ENCODE results near the gene PAPOLA. TPM values are rescaled to one million over a fixed set of nuclear protein-coding genes. Genes with fewer than 3 reads are reported as not detected.

Gene PAPOLA
- total RNA-seq, 1 experiment from 2014 or later: 63.2 TPM

DNA sequence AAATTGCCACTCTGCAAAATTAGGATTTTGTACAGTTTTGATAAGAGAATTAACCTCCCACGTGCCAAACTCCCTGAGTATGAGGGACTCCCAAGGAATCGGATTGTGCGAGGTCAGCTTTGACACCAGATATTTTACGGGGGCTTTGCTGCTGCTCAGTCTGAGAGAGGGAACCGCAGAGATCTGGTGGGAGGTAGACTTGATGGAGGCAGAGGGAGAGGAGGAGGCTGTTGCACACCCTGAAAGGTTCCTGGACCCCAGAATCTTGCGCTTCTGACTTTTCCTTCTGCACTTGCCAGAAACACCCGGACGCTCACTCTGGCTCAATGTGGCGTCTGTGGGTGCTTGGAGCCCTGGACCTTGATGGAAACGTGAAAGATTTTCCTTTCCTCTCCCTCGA, 83.9 kb downstream of the PAPOLA start:
- no peak for DNase-seq (ENCODE audit: low spot score)

DNA sequence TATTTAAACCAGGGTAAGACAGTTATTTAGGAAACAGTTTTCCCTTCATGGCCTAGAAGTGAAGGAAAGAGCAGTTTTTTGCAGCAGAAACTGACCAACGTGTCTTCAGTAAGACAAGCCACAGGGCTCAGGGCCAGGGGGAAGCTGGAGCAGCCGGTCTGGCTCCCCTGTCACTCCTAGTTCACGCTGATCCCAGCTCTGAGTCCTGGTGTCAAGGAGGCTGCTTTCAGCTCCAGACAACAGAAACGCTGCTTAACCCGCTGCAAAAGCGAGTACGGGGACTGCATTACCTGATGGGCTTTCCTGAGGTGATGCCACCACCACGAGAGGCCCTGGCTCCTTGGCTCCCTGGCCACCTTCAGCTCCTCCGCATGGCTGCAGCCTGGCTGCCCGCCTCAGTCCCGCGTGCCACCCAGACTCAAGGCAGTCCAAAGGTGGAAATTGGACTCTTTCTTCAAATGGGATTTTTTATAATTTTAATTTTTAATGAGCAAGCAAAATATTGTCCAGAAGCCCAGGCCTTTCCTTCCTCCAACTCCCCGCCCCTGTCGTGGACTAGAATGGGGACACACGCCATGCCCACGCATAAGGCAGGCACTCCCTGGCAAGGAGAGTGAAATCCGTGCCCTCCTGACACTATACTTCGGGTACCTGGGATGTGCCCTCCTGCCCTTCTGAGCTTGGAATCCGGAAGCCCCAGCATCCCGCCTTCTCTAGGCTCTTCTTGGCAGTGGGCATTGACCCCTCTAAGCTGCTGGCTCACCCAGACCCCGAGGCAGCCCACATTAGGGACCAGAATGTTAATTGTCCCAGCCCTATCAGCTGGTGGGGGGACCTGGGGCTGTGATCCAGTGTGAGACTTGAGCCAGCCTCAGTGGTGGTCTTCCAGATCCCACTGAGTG, 85.0 kb downstream of the PAPOLA start:
- no peak for DNase-seq (ENCODE audit: low spot score)

DNA sequence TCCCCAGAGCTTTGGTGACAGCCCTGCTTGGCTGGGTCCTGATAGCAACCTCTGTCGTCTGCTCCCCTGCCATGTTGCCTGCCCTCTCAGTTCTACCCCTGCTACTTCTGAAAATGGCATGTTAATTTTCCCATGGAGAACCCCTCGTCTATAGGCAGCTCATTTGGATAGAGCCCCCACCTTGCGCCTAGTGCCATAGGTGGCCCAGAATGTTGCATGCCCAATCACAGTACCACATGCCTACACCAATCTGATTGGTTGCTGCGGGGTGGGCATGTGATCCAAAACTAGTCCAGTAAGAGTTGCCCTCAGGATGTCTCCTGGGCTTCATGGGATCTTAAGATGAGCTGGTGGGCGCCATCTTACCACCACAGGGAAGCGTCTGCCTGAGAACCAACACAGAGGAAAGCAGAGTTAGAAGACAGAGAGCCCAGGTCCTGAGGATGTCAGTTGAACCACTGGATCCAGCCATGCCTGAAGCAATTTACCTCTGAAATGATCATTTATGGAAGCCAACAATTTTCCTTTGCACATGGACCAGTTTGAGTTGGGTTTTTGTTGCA, 85.7 kb downstream of the PAPOLA start:
- no peak for DNase-seq (ENCODE audit: low spot score)

DNA sequence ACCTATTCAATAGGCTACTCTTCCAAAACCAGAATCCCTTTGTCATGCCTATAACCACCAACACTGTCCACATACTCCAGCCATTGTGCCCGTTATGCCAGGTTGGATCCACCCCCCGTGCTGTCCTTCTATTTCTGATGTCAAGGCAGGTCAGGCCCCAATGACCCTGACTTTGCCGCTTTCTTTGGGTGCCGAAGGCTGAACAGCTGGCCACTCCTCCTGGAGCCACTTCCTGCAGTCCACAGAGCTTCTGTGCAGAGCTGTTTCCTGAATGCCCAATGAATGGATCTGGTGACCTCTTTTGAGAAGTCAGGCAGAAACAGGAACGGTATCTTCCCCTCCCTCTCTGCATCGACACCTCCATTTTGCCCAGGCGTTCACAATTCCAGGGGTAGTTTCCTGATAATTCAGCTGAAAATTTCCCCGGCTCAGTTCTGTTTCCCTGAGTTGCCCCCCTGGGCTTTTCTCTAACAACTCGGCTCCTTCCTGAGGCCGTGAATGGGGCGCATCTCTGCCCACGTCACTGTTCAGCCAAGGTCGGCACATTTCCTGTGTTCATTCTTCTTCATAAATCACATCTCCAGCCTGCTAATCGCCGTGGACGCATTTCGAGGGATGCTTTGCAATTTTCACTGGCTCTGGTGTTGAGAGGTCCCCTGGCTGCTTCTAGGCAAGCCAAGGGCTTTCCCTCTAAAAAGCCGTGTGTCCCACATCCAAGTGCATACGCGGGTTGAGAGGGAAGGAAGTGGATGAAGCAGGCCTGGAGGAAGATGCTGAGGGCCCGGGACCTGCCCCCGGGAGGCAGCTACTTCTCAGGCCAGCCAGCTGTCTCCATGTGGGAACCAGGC, 86.5 kb downstream of the PAPOLA start:
- DNase-seq (ENCODE audit: low spot score): no peak

DNA sequence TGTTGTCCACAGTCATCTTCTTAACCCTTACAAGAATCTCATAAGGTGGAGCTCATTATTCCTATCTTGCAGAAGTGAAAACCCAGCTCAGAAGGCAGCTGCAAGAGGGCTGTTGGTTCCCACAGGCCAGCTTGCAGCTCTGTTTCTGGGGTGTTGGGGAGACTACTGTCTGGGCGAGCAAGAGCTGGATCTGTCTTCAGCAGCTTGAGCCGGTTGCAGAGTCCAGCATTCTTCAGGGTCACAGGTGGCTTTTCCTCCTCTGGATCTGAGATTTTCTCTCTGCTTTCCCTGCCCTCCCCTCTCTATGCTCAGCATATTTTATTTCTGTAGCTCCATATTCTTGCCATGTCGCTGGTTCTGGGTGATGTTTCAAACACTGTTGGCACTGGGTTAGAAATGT, 87.4 kb downstream of the PAPOLA start:
- no peak for DNase-seq (ENCODE audit: low spot score)

DNA sequence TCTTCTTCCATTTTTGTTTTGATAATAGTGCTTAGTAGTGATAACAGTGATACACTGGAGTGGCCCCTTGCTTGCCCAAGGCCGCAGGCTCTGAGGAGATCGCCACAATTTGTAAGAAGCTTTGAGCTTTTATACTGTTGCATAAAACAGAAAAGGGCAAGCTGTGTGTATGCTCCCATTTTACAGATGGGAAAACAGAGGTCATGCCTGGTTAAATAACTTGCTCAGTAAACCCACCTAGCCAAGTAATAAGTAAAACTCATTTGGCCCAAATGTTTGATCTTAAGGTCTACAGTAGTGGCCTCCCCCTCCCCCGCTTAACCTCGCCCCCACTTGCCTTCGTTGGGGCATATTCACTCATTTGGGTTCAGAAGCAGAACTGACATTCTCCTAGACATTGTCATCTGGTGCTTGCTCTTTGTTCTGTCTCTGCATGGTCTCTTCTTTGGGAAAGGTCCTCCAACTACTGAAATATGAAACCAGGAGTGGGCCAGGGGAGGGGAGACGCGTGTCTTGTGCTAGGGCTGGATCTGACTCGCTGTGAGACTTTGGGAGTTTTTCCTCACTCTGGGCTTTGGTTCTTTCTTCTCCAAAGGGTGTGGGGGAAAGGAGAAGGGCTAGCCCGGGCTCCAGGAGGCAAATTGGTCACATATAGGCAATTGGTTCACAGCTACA, 88.1 kb downstream of the PAPOLA start:
- no peak for DNase-seq (ENCODE audit: low spot score)

DNA sequence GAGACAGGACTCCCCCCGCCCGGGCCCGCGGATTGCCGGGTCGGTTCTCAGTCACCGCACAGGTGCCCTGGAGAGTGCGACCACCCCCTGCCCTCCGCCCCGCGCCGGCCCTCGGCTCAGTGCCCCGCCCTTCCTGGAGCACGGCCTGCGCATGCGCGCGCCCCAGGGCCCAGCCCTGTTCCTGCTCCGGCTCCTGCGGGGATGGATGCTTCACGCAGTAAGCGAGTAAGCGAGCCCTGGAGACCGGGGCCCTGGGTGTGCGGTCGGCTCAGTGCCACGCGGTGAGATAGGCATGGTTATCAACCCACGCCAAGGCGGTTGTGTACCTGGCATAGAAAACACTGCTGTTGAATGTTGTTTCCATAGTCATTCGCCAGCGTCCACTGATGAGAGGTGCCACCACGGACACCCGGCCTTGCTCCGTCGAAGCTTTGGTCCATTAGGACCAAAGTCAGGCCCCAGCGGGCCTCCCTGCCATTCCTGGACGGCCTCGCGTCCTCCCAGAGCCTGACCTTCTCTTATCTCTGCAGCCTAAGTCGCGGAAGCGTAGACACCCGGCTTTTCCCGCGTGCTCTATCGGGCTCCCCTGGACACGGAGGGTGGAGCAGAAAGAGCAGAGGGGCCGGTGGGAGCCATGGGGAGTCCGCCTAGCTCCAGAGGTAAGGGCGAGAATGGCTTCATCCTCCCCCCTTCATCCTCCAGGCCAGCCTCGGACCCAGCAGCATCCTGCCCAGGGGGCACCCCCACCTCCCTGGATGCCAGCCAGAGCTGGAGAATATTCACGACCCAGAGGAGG, 90.6 kb downstream of the PAPOLA start:
- DNase-seq (ENCODE audit: low spot score): no peak

DNA sequence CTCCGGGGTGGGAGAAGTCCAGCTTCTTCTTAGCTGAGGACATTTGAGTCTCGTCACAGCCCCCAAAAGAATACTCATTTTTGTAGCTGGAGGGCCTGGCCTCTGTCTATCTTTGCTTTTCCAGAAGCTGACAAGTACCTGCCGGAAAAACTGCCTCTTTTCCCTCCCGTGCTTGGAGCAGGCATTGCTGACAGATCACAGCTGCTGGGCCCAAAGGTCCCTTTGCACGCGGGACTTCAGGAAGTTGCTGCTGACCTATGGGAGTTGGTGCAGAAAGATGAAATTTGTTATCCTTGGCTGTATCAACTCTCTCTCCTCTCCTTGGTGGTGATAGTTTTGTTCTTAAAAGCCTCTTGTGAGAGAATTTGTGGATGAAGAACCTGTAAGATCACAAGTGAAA, 92.8 kb downstream of the PAPOLA start:
- DNase-seq (ENCODE audit: low spot score): no peak

DNA sequence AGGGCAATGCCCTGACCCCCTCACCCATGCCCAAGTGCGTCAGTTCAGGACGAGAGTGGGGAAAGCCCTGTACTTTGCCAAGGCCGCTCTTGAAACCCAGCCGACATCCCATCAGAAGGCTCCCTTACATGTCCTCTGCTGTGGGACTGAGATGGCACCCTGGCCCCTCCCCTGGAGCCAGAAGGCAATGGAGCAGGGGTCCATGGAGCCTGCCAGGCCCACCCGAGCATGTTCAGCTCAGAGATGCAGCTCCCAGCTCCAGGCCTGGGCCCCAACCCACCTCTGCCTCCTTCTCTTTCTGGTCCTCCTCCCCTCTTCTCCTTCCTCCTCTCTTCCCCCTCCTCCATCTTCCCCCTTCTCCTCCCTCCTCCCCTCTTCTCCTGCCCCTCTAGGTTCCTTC, 95.5 kb downstream of the PAPOLA start:
- no peak for DNase-seq (ENCODE audit: low spot score)

DNA sequence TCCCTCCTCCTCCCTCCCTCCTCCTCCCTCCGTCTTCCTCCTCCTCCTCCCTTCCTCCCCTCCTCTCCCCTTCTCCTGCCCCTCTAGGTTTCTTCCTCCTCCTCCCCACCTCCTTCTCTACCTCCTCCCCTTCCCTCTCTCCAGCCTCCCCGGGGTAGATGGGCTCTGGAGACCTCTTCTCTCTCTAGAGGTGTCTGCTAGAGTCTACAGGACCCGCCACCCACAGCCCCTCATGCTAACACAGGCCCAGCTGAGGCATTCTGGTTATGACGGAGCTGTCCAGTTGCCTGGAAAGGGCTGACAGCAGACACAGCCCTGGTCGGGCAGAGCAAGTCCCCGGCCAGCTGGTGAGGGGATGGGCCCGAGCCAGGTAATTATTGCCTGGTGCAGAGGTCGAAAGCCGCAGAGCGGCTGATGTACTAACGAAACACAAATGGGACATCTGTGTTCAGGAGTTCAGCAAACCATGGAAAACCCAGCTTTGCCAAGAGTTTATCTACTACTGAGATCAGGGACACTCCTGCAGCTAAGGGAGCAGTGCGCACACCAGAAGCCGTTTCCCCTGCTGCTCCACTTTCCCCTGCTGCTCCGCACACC, 96.2 kb downstream of the PAPOLA start:
- DNase-seq (ENCODE audit: low spot score): no peak

DNA sequence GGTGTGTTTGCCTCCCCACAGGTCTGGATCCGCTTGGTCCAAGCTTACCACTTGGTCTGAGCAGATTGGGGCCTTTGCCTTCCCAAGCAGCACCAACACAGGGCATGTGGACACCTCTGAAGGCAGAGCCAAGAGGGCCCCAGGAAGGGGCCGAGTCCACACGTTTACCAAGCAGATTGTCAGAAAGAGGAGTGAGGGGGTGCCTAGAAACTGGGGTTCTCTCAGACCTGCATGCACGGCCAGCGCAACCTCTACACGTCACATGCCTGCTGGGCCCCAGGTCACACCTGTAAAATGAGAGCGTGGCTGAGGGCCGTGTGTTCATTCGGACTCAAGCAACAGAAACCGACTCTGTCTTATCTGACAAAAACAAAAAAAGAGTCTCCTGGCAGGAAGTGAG, 96.9 kb downstream of the PAPOLA start:
- no peak for DNase-seq (ENCODE audit: low spot score)

DNA sequence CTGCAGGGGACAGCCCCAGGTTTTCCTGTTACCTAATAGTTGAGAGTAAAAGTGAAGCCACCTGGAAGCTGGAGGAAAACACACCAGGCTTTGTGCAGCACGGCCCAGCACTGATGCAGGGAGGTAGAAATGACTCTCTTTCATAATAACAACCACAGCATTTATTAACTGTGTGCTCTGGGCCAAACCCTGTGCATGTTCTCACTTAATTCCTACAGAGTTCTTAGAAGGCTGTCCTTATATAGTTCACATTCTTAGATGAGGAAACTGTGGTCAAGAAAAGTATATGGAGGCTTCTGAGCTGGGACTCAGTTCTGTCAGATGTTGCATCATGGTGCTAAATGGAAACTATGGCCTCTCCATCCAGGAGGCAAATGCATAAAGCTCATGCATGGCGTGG, 100.0 kb downstream of the PAPOLA start:
- no peak for DNase-seq (ENCODE audit: low spot score)

DNA sequence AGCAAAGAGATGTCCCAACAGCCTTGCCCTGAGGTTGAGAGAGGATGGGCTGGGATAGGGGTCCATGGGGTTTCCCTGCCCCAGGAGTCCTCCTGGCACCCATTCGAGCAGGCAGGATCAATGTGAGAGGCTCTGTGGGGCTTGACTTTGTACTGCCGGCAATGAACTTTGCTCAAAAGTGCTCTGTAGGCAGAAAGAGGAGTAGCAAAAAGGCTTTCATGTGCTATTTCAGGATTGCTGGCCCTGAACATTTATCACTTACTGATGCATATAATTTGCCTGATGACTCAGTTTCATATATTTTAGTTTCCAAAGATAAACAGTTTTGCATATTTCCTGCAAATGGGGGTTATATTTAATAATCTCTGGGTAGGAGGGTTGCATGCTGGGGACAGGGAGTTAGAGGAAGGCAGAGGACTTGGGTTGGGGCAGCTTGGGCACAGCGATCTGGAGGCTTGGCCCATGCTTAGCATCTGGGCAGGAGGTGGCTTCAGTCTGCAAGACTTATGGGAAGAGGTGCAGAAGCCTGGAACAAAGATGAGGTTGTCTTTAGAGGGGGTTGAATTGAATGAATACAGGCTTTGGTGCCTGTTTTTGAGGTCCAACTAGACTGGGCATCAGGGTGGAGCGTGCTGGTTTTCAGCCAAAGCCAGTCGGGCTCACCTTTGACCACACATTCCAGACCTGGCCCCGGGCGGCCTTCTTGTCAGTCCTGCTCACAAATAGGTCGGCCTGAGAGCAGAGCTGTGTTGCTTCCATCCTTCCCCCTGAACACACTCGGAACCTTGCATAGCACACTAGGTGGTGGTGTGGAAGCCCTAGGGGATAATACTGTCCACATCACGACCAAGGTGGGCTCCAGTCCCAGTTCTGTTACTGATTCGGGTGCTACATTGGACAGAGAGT, 101.4 kb downstream of the PAPOLA start:
- no peak for DNase-seq (ENCODE audit: low spot score)

DNA sequence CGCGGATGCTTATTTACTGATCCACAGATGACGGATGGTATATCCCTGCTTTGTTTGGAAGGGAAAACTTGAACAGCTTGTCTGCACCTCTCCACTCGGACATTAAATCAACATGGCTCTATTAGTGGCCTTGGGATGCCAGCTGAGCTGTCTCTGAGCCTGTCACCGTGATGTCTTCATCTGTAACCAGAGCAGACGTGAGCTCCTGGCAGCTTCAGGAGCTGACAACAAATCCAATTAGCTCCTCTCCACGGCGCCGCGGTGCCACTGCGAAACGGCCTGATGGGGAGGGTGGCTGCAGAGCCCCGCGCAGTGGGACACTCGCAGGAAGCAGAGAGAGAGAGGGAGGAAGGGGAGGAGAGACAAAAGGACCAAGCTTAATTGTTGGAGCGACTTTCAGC, 112.3 kb downstream of the PAPOLA start:
- no peak for DNase-seq (ENCODE audit: low spot score)

DNA sequence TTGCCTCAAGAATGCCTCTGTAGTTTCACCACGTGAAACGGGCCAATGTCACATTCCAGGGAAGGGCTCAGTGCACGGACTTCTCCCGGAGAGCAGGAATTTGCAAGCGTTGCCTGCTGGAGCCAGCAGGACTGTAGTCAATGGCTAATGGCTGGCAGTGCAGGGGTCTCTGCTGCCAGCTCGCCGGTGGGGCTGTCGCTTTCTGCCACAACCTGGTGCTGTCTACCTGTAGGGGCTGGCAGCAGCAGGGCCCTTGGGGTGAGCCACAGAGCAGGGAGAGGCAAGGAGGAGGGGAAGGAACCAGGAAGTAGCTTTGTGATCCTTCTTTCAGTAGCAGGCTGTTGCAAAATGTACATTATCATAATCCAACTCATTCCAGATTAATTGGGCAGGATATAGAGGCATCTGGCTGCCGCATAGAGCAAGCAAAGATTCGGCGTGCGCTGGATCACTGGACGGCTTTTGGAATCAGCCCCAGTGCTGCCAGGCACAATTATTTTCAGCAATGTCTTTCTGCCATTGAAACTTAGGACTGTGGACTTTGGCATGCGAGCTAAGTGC, 114.1 kb downstream of the PAPOLA start:
- DNase-seq (ENCODE audit: low spot score): no peak
